NCI-H146 (cell line): Measurements from ENCODE around the gene CEP95.
"Not testable (repeated sequence)": the region's sequence is repeated elsewhere in the genome, so short reads cannot be mapped to it uniquely, and the experiment has no call there.

Experiments used
- DNase-seq: peaks from one replicate; lab custom pipeline; 2025; lab: John Stamatoyannopoulos, UW

CEP95 gene

DNA sequence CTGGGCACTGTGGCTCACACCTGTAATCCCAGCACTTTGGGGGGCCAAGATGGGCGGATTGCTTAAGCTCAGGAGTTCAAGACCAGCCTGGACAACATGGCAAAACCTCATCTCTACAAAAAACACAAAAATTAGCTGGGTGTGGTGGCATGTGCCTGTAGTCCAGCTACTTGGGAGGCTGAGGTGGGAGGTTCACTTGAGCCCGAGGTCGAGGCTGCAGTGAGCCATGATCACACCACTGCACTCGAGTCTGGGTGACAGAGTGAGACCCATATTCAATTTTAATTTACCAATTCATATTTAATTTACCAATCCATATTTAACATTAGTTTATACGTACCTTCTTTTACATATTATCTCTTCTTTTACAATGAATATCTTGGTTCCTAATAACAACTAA, 11.5 kb upstream of the CEP95 start:
- DNase-seq: not testable (repeated sequence)

DNA sequence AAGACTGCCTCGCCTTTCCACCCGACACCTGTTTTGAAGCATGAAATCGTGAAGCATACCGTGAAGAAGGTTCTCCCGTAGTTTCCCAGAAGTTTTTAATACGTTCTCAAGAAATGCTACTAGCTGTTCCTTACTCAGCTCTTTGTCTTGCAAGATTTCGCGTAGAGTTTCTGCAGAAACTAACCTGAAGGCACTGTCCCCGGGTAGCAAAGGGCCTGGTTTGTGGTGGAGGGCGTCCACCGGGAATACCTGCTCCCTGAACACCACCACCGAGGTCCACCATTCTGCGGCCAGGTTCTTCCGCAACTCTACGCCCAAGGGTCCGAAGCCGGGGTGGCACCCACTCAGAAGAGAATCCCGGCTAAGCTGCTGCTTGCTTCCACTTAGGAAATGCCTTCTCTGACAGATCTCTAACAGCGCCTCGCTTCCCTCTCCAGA, 10.4 kb upstream of the CEP95 start:
- DNase-seq: no peak

DNA sequence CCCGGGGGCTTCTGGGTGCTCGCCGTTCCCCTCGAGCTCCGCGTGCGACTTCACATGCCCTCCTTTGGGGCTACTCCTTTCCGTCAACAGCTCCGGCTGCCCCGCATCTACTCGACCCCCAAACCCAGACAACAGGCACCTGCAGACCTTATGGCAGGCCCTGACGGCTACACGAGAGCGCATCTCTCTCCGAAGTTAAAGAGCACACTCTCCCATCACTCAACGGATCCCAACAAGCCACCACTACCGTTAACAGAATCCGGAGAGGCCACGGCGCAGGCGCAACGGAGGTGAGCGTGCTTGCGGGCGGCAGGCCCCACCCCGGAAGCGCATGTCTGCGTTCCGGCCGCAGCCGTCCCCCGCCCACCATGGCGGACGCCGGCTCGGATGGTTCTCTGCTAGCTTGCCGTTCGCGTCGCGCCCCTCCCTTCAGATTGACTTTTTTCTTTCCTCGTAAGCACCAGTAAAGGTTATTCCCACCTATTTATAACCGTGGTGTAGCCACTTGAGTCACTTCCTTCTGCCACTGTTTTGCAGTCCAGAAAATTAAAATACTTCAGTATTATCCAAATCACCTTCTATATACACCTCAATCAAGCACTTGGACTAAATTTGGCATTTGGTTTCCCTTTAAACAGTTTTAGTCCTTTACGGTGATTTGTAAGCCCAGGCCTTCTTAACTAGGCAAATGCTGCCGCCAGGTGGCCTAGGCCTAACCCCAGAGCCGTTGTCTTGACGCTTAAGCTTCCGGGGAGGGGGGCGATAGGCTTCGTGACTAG, 9.8 kb upstream of the CEP95 start, which contains the start of gene POLG2:
Gene POLG2 (minus strand): TSS at position 269 of the 779 bp plus-strand sequence. CDS start 86 bp downstream, at position 183.
- peak; percentile 91 for DNase-seq

DNA sequence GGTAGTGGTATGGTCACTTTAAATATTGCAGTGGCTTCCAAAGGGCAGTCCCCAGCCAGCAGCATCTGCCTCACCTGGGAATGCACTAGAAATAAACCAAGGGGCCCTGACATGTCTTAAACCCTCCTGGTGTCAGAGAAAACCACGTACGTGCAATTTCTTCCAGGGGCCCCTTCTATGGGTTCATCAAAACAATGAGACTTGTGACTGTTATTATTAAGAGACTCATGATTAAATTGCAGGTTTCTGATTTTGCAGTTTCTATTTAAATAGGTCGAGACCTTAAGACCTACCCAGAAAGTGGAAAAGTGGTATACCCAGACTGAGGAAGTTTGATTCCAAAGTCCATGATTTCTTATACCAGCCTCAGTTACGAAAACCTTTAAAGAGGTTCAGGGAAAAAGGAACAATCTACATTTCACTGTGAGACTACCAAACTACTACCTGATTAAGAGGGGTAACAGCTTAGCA, 9.2 kb upstream of the CEP95 start:
- no peak for DNase-seq

DNA sequence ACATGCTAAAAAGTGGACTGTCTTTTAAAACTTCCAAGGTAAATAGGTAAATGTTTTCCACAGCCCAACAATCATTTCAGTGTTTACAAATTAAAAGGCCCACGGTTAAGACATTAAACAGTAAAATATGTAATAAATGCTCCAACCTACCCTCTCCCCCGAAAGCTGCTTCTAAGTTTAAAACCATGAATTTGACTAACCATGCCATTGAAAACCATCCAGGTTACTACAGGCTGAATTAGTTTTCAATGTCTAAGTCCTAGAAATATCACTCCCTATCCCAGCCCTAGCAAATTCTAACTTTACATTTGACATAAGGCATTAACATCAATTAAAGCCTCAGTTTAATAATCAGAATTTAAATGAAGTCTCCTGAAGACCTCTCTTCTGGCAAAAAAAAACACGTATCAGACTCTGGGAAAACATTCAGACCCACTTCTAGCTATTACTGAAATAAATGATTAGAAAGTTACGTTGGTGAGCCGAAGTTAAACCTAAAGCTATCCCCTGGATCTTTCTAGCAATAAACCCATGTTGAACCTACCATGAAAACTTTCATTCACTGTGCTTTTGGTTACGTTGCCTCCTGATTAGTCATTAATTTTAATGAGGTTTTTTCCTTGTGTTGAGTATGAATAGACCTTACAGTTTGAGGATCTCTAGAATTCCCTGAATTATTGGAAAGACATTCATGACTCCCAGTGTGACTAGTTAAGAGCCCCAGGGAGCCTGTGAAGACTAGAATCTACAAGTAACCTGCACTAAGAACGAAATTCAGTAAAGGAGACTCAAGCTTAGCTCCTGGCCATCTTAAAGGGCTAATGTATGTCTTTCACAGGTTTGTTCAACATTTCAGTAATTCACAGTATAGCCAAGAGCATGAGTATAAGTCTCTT, 8.2 kb upstream of the CEP95 start:
- DNase-seq: no peak

DNA sequence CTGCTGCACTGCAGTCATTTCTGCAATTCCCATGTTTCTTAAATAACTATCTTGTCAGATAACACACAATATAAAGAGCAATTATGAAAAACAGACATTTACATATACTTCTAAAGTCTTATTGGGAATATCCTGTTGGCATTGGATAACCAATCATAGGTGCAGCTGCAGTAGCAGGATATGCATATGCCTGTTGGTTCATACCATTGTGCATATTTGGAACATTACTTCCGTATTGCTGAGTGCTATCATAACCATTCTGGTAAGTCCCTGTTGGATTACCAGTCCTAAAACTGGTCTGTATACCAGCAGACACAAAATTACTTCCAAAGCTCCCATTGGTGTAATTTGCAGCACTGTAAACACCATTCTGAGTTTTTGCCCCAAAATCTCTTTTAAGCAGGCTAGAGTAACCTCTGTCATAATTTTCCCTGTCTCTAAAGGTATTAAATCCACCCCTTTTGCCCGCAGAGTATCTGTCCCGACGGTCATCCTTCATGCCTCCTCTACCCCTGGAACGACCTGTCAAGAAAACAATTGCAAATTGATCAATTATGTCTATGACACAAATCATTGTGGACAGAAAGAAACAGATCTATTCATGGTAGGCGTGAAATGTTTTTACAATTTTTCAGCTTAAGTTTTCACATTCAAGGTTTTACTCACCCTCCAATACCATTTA, 6.8 kb upstream of the CEP95 start:
- DNase-seq: no peak

DNA sequence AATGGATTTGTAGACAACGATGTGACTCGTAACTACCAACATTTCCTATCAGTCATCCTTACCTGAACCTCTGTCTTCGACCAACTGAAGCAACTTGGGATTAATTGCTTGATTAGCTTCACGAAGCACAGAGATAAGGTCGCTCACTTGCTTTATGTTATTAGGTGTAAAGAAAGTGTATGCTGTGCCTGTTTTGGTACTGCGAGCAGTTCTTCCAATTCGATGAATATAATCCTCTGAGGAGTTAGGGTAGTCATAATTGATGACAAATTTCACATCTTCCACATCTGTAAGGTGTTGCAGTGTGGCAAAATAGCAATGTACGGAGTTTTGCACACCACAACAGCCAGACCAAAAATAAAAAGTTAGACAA, 6.3 kb upstream of the CEP95 start:
- DNase-seq: no peak

DNA sequence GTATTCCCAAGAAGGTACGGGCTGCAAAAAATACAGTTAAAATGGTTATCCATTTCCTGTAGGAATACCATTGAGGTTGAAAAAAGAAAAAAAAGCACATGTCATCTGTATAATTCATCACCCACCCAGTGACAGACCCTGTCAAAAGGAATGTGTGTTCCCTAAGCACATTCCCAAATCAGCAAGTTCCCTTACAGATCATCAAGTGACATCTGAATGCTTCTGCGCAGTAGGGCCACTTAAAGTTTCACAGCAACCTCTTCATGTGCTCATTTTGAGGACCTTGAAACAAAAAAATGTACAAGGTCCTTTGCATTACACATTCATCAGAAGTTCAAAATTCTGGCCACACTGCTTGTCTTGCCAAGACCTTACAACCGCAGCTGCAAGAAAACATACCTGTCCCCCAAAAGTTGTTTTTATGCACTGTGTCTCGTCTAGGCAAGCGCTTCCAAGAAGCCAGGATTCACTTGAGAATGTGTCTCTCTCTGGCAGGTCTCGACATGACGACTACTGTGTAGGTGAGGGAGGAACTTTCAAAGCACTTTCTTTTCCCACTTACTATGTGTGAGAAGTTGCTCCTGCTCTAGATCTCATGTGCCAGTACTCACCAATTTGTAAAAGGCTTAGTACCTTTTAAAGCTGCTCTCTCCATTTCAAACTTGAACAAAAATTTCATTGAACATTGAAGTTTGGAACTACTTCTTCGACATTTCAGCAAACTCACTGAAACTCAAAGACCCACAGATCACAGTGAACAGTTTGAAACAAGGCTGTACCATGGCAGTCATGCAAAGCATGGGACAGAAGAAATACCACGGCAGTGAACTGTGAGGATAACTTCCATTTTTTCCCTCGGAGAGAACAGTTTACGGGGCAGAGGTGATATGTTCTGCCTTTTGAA, 5.7 kb upstream of the CEP95 start:
- no peak for DNase-seq

DNA sequence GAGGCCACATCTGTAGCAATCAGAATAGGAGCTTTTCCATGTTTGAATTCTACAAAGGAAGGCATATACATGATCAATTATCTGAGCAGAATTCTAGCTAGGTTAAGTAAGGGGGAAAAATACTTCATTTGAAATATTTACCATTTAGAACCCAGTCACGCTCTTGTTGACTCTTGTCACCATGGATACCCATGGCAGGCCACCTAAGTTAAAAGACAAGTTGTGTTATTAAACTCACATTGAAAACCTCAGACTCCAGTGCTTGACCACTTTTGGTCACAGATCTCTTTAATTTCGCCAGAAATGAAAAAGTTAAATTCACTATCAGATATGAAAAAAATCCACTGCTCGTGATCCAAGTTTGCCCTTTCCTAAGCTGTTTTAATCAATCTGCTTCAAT, 4.8 kb upstream of the CEP95 start:
- DNase-seq: no peak

DNA sequence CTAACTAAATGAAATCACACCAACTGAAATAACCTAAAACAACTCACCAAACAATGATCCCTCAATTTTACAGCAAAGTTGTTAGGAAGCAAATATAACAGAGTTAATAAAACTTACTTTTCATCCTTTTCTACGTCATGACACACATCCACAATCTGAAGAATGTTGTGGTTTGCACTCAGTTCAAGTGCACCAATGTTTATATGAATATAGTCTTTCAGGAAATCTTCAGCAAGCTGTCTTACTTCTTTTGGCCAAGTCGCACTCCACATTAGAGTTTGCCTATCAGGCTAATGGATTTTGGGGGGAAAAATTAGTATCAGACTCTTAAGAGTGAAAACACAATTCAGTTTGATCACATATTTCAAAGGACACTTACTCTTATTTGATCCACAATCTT, 4.0 kb upstream of the CEP95 start:
- DNase-seq: no peak

DNA sequence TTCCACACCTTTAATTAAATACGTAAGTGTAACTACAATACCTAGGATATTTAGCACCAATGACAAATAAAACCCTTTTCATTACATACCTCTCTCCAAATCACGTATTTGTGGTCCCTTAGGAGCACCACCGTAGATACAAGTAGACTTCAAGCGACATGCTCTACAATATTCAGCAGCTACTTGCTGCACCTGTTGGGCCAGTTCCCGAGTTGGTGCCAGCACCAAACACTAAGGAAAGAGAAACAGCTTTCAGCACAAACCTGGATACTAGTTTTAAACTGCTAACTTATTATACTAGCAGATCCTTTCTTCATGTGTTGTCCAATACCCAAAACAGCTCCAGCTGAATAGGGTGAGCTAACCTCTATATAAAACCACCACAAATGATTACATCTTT, 3.4 kb upstream of the CEP95 start:
- DNase-seq: no peak

DNA sequence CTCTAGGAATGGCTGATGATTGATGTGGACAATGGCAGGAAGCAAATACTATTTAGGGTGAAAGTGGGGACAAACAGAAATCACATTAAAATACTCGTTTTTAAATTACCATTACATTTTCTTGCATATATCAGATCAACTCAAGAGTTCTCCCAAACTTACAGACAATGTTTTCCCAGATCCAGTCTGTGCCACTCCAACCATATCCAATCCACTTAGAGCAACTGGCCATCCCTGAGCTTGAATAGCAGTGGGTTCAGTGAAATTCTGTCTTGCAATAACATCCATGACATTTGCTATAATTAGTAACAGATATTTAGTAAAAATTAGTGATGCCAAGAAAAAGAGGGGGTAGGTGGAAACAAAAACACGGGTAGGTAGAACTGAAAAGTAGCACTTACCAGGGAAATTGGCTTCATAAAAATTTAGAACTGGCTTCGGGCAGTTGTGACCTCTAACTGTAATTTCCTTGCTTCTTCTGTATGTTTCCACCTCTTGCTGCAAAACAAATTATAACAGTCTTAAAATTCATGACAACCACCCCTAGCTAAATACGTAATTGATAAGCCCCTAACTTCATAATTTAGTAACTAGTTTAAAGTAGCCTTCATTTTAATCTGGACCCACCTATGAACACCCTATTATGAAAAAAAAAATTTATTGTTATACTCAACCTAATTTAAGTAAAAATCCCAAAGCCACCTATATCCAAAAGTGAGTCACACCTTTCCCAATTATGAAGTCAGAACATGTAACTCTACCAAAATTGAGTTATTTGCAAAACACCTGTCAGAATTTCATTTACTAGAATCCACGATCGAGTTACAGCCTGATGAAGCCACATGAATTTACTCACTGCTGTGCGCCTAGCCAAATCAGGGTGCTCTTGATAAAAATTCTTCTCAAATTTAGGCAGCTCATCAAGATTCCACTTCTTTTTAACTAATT, 2.7 kb upstream of the CEP95 start:
- no peak for DNase-seq

DNA sequence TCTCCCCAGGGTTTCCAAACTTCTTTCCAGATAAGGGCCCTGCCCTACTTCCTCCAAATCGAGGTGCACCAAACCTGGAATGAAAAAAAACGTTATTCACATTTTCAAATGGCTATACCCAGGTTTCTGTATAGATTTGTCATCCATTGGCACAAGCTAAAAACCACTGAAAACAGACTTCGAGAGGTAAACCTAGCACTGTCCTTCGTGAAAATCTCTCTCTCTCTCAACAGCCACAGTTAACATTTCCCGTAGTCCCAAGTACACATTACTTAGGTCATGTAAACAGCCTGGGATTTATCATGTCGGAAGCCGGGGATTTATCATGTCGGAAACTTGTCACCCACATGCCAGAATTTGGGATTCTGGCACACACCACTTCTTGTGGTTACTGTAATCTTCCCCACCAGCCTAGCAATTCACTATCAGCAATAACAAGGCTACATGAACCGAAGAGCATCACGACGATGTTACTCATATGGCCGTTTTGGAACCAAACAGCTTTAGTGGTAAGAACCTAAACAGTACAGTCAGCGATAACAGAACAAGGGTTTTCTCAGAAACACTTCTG, 1.9 kb upstream of the CEP95 start:
- DNase-seq: no peak

DNA sequence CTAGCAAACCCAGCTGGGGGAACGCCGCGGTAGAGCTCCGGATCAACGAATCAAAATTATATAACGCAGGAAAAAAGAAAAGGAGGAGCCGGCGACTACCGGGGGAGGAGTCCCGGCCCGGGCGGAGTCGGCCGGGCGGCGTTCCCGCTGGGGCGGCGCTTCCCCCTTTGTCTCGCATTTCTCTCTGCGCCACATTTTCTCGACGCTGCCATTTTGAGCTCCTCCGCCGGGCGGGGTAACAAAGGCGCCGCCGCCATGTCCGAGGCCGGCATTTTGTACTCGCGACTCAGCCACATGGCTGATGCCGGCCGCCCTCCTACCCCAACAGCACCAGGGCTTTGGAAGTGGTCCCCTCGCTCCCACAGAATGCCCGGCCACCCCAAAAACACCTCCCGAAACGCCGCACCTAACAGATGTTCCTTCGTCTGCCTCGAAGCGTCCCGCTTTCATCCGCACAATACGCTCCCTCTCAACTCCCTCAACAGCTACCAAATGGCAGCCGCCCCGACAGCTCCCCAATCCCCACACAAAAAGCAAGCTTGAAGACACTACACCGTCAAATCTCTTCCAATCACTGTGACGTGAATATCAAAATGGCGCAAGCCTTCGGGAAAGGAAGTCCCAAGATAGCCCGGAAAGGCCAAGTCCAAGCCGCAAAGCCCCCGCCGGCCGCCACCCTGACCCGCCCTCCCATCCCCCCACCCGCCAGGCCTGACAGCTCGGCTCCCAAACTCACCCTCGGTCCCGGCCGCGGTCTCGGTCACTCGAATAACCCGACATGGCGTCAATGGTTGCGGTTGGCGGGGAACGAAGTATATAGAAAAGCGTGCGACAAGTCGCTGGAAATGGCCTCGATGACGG, 1.2 kb upstream of the CEP95 start:
- peak; percentile 90 for DNase-seq

DNA sequence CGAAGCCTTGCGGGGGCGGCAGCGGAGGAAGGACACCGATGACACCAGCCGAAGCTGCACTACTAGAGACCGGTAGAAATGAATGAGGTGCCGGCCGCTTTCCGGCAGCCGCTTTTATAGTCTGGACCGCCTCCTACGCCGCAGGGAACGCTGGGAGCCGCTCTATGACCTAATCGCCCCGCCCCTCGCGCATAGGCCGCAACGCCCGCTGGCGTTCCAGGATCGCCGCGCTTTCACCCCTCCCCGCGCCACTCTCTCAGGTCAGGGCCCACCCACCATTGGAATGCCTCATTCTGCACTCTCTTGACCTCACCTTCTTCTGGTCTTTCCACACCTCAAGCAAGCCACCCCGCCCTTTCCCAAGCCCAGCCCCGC, 589 bp upstream of the CEP95 start, which contains the start of gene DDX5:
Gene DDX5 (minus strand): TSS at position 89 of the 375 bp plus-strand sequence. CDS start 170 bp downstream, outside the sequence.
- DNase-seq: peak; percentile 98

DNA sequence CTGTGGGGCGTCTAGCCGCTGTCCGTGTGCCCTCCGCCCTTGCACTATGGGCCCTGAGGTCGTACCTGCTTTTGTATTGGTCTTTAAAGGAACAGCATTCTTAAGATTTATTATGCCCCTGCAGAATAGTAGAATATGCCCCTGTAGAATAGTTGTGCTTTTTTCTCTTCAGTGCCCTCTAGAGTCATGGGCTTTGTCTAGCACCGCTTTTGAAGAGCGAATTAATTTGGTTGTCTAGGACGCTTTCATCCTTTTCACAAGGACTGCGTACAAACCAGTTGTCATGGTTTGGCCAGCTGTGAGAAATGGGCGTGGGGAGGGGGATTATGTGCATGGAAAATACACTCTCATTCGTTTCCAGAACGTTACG, 621 bp downstream of the CEP95 start:
- peak; percentile 66 for DNase-seq

DNA sequence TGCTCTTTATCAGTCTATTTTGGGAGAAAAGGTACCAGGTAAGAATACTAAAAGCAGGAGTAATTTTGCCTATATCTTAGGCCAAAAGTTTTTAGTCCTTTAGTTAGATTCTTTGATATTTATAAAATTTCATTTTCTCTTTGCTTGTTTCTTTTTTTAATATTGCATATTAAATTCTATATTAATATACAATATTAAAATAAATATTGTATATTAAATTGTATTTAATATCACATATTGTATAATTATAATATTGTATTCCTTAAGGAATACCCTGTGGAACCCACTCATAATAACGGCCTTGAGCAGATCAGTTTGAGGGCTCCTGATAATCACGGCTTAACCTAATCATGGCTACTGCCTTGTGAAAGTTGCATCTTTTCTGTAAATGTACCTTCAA, 1.9 kb downstream of the CEP95 start:
- no peak for DNase-seq

DNA sequence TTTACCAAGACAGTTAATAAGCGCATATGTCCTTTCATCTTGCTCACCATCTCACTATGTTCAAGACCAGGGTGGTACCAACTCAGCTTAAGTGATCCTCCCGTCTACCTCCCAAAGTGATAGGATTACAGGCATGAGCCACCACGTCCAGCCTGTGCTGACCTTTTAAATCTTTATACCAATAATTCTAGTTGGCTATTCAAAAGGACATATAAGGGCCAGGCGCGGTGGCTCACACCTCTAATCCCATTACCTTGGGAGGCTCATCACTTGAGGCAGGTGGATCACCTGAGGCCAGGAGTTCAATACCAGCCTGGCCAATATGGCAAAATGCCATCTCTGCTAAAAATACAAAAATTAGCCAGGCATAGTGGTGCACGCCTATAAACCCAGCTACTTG, 2.4 kb downstream of the CEP95 start:
- DNase-seq: no peak

DNA sequence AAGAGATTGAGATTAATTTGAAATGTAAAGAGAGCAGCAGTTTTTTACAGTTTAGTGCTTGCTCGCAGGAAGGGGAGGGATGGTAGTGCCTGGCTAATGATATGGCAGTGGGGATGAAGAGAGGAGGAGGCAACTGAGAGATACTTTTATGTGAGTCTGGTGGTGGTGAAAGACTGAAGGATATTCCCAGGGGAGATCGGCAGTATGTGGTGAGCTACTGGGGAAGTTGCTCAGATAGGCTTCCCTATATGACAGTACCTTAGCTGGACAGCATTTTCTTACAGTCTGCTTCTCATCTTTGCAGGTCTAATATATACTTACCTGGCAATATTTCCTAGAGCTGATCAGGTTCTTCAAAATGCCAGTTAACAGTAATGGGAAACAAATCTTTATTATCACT, 8.6 kb downstream of the CEP95 start:
- no peak for DNase-seq
